GM23248 (cell line): ENCODE results near the gene STK16.

Source experiments
- EZH2 ChIP-seq: fragments of 200-600 bp; sonication (generic); IDR thresholded peaks from 2 replicates; pipeline ENCODE4 v1.6.1; 2018; ENCODE audit warnings: antibody characterized with exemption, mild to moderate bottlenecking; ENCODE audit not compliant: insufficient read depth, poor library complexity, severe bottlenecking
- EZH2phosphoT487 ChIP-seq: fragments of 200-600 bp; sonication (generic); IDR thresholded peaks from 2 replicates; pipeline ENCODE4 v1.6.1; 2018; ENCODE audit warnings: antibody characterized with exemption, moderate library complexity, mild to moderate bottlenecking, low read depth; ENCODE audit not compliant: insufficient read depth

DNA sequence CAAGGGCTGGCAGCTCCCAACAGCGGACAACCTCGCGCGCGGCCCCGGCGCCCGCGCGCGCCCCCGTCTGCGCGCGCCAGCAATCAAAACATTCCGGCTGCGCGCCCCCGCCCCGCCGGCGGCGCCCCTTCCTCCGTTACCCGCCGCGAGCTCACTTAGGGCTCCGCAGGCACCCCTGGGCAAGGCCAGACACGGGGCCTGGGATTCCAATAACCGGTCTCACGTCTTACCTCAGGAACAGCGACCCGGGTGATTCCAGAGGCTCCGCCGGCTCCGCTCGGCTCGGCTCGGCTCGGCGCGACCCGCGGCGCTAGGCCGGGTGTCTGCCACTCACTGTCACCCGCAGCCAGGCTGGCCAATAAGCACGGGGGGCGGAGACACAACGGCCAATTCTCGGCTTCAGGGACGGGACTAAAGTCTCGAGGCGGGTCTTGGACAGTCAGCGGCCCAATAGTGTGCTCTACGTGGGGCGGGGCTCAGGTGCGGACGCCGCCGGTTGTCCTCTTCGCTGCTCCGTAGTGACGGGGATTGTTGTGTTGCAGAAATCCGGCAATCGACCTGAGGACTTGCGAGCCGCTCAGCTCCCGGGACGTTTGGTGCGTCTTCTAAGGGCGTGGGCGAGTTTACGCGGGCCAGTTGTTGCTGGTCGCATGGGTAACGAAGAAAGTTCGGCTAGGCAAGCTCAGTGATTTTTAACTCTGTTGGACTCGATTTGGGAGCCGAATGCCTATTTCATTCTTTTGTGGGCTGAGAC is 15.8 kb upstream of the STK16 start, which contains the start of the genes ANKZF1 and ATG9A:
- no peak for TF ChIP-seq EZH2
- no peak for TF ChIP-seq EZH2phosphoT487
